GM12874 (cell line): ENCODE results near the gene CRYBB1.

Source experiments
- TF ChIP-seq, protein P1 (sequence below): IDR thresholded peaks from 2 replicates; pipeline ENCODE4 v1.5.1; 2011; ENCODE audit warnings: low read depth, mild to moderate bottlenecking, control low read depth, low read length, moderate library complexity; ENCODE audit not compliant: insufficient read depth

CRYBB1 gene

DNA sequence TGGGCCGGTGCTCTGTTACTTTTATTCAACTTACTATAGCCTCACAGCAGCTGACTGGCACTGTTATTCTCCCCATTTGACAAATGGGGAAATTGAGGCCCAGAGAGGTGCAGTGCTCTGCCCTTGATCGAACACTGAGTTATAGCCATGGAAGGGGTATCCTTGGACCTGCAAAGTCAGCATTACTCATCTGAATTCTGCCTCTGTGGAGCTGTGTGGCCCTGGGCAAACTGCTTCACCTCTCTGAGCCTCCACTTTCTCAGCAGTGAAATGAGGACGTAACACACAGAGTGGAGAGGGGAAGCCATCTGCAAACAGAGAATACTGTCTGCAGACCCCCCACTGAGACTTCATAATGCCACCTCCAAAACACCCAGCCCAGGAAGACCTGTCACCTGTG is 53.2 kb downstream of the CRYBB1 start:
- TF ChIP-seq, protein P1, sequence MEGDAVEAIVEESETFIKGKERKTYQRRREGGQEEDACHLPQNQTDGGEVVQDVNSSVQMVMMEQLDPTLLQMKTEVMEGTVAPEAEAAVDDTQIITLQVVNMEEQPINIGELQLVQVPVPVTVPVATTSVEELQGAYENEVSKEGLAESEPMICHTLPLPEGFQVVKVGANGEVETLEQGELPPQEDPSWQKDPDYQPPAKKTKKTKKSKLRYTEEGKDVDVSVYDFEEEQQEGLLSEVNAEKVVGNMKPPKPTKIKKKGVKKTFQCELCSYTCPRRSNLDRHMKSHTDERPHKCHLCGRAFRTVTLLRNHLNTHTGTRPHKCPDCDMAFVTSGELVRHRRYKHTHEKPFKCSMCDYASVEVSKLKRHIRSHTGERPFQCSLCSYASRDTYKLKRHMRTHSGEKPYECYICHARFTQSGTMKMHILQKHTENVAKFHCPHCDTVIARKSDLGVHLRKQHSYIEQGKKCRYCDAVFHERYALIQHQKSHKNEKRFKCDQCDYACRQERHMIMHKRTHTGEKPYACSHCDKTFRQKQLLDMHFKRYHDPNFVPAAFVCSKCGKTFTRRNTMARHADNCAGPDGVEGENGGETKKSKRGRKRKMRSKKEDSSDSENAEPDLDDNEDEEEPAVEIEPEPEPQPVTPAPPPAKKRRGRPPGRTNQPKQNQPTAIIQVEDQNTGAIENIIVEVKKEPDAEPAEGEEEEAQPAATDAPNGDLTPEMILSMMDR = no peak

DNA sequence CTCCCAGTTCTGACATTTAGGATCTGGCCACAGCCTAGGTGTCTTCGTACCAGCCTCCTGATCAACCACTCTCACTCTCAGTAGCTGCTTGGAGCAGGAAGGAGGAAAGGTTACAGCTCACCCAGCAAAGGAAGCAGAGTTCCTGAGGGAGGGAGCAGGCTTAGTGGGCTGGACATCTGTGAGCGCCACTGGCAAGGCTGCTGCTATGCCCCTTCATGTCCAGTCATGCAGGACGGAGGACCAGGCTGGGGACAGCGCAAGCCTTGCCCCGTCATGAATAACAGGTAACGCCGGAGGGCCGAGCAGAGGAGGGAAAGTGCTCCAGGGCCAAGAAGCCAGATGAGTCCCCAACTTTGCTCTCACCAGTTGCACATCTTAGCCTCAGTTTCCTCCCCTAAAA is 53.6 kb downstream of the CRYBB1 start:
- TF ChIP-seq, protein P1 = no peak

DNA sequence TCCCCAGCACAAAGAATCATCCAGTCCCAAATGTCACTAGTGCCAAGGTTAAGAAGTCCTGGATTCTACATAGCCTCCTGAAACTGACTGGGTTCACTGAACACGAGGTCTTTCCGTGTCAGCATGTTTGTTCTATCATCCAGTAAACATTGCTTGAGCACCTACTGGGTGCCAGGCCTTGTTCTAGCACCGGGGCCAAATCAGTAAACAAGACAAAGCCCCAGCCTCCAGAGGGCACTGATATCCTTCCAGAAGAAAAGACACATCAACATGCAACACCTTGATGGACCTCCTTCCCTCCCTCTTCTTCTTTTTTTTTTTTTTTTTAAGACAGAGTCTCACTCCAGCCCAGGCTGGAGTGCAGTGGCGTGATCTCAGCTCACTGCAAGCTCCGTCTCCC is 54.8 kb downstream of the CRYBB1 start:
- TF ChIP-seq, protein P1 = no peak

DNA sequence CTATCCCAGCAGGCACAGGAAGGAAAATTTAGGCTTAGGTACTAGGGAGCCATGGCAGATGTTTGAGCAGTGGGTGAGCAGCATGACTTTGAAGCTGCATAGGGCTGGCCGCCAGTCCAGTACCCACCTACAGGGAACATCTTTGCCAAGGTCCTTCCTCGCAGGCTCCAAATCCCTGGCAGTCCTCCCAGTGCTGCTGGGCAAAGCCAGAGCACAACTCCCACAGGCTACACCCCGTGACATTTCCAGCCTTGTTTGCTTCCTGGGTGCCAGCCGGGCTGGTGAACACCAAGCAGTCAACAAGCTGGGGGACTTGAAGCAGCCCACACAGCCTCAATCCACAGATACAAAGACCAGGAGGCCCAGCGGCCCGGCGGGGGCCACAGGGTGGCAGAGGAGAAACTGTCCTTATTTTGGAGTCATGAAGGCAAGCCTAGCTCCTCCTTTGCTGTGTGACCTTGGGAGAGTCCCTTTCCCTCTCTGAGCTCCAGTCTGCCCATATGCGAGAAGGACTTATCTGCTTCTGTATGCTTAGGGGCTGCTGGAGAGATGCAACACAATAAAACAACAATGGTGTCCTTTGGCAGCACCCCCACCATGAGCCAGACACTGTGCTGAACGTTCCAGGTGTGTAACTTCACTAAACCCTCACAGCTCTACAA is 55.9 kb downstream of the CRYBB1 start:
- TF ChIP-seq, protein P1 = no peak

DNA sequence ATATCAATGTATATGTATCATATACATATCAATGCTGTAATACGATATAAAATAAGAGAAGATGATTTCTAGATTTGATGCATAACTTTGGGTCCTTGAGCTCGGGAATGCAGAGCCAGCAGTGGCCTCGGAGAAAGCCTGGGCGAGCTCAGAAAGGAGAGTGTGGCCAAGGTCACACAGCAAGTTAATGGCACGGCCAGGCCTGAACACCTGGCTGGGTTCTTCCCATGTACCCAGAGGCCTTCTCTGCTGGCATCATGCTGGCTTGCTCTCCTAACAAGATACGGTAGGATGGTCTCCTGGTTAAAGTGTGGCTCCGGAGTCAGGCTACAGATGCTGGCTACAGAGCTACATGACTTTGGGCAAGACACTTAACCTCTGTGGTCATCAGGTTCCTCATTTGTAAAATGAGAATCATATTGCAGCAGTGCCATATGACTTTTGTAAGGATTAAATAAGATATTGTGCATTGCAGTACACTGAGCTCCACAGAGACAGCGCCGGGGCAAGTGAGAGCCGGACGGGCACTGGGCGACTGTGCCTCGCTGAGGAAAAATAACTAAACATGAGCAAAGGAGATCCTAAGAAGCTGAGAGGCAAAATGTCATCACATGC is 57.8 kb downstream of the CRYBB1 start:
- TF ChIP-seq, protein P1 = no peak

DNA sequence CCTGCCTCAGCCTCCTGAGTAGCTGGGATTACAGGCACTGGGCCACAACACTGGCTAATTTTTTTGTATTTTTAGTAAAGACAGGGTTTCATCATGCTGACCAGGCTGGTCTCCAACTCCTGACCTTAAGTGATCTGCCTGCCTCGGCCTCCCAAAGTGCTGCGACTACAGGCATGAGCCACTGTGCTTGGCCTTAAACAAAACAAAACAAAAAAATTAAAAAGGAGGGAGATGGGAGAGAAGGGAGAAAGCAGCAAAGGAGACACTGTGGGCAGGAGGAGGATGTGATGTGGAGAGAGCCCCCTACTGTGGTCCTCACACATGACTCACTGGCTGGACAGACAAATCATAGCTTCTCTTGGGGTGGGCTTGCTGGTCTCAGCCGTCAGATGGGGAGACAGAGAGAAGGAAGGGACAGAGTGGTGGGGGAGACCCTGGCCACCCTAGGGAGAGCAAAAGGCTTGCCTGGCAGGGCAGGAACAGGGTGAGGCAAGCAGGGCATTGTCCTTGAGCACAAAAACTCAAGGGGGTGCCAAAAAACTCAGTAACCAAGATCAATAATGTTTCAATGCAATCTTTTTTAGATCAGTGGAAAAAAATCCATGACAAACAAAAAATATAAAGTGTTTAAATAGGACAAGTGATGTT is 59.5 kb downstream of the CRYBB1 start:
- TF ChIP-seq, protein P1 = no peak

DNA sequence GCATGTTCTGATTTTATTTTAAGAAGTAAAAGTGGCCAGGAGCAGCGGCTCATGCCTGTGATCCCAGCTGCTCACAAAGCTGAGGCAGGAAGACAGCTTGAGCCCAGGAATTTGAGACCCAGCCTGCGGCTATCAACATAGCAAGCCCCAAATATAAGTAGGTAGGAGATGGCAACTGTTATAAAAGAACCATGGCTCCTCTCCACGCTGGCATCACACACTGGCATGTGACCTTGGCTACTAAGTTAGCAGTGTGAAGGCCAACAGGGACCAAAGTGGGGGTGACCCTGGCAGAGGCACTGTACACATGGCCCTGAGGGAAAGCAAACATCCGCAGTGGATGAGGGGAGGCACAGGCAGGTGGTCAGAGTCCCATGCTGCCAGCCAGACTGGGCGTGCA is 60.9 kb downstream of the CRYBB1 start:
- TF ChIP-seq, protein P1 = no peak
